GM23338 (cell line): ENCODE results near the gene COL4A1. TPM values are rescaled to one million over a fixed set of nuclear protein-coding genes. Genes with fewer than 3 reads are reported as not detected.

Experiments
- ATAC-seq: fragments of 200-7000 bp; cut with Tn5 transposase; 3 replicates; pipeline ENCODE4 v1.9.1; 2020
- DNase-seq: peaks from one replicate; pipeline ENCODE4 v3.0.0-alpha.2; 2015; ENCODE audit warnings: low spot score
- H2AFZ ChIP-seq: fragments of 200-600 bp; sonication (generic); 2 replicates; pipeline ENCODE4 v1.8.0; 2016; ENCODE audit warnings: antibody characterized with exemption, mild to moderate bottlenecking, moderate library complexity
- H3F3A ChIP-seq: fragments of 200-600 bp; sonication (generic); replicated peaks from 2 replicates; pipeline ENCODE4 v1.8.0; 2017; ENCODE audit warnings: antibody characterized with exemption, mixed run types, low read depth
- H3K27ac ChIP-seq: fragments of 200-600 bp; sonication (generic); 2 replicates; pipeline ENCODE4 v1.6.1; 2016; ENCODE audit warnings: low read depth
- H3K27me3 ChIP-seq: fragments of 200-600 bp; sonication (generic); 2 replicates; pipeline ENCODE4 v1.8.0; 2016; ENCODE audit warnings: mild to moderate bottlenecking, mixed run types, moderate library complexity; ENCODE audit not compliant: insufficient read depth
- H3K36me3 ChIP-seq: fragments of 200-600 bp; sonication (generic); 2 replicates; pipeline ENCODE4 v1.8.0; 2016; ENCODE audit warnings: mild to moderate bottlenecking; ENCODE audit not compliant: insufficient read depth
- H3K4me1 ChIP-seq: fragments of 200-600 bp; sonication (generic); 2 replicates; pipeline ENCODE4 v1.8.0; 2016; ENCODE audit warnings: mild to moderate bottlenecking, moderate library complexity; ENCODE audit not compliant: insufficient read depth
- H3K4me2 ChIP-seq: fragments of 200-600 bp; sonication (generic); 2 replicates; pipeline ENCODE4 v1.7.1; 2017; ENCODE audit warnings: mixed run types
- H3K4me3 ChIP-seq: fragments of 200-600 bp; sonication (generic); 2 replicates; pipeline ENCODE4 v1.6.1; 2016; ENCODE audit warnings: mixed run types
- H3K79me2 ChIP-seq: fragments of 200-600 bp; sonication (generic); replicated peaks from 2 replicates; pipeline ENCODE4 v1.8.0; 2017; ENCODE audit warnings: mild to moderate bottlenecking; ENCODE audit not compliant: insufficient read depth
- H3K9me2 ChIP-seq: fragments of 200-600 bp; sonication (generic); 2 replicates; pipeline ENCODE4 v1.8.0; 2017; ENCODE audit not compliant: insufficient read depth
- H4K20me1 ChIP-seq: fragments of 200-600 bp; sonication (generic); replicated peaks from 2 replicates; pipeline ENCODE4 v1.8.0; 2017; ENCODE audit warnings: mild to moderate bottlenecking; ENCODE audit not compliant: insufficient read depth
- H3K27ac Mint-ChIP-seq: 2 replicates; pipeline ENCODE4 v1.8.0; 2020; ENCODE audit warnings: inconsistent platforms, mild to moderate bottlenecking, moderate library complexity, mixed read lengths
- H3K27me3 Mint-ChIP-seq: 3 replicates; pipeline ENCODE4 v1.8.0; 2022; ENCODE audit warnings: low read depth, mild to moderate bottlenecking, moderate library complexity, mixed read lengths, inconsistent platforms; ENCODE audit not compliant: insufficient read depth, poor library complexity
- H3K36me3 Mint-ChIP-seq: 3 replicates; pipeline ENCODE4 v1.8.0; 2021; ENCODE audit warnings: low read depth, mild to moderate bottlenecking, inconsistent platforms, moderate library complexity, mixed read lengths
- H3K4me1 Mint-ChIP-seq: 3 replicates; pipeline ENCODE4 v1.8.0; 2020; ENCODE audit warnings: mild to moderate bottlenecking, inconsistent platforms, mixed read lengths
- H3K4me3 Mint-ChIP-seq: 3 replicates; pipeline ENCODE4 v1.8.0; 2021; ENCODE audit warnings: moderate library complexity, mild to moderate bottlenecking, inconsistent platforms, mixed read lengths
- H3K9me3 Mint-ChIP-seq: 3 replicates; pipeline ENCODE4 v1.8.0; 2020; ENCODE audit warnings: moderate library complexity, mild to moderate bottlenecking, inconsistent platforms, mixed read lengths
- CREB1 ChIP-seq: fragments of 250-450 bp; sonication (Bioruptor Pico); IDR thresholded peaks from 2 replicates; pipeline ENCODE4 v1.5.0; 2020; ENCODE audit warnings: low read depth, mild to moderate bottlenecking, moderate library complexity
- EZH2 ChIP-seq: fragments of 200-600 bp; sonication (generic); IDR thresholded peaks from one replicate; pipeline ENCODE4 v1.8.0; 2017; ENCODE audit warnings: antibody characterized with exemption, mild to moderate bottlenecking, low read depth; ENCODE audit not compliant: unreplicated experiment
- EZH2phosphoT487 ChIP-seq: fragments of 200-600 bp; sonication (generic); IDR thresholded peaks from one replicate; pipeline ENCODE4 v1.8.1; 2018; ENCODE audit warnings: antibody characterized with exemption; ENCODE audit not compliant: unreplicated experiment
- JUNB ChIP-seq: IDR thresholded peaks from one replicate; pipeline ENCODE4 v1.6.1; 2016; ENCODE audit warnings: antibody characterized with exemption; ENCODE audit not compliant: unreplicated experiment
- NANOG ChIP-seq: IDR thresholded peaks from 2 replicates; pipeline ENCODE4 v1.6.1; 2016; ENCODE audit warnings: antibody characterized with exemption, borderline replicate concordance
- POLR2AphosphoS5 ChIP-seq: IDR thresholded peaks from 2 replicates; pipeline ENCODE4 v1.6.1; 2016; ENCODE audit warnings: antibody characterized with exemption, low read depth
- STAT1 ChIP-seq: IDR thresholded peaks from one replicate; pipeline ENCODE4 v1.6.1; 2016; ENCODE audit warnings: antibody characterized with exemption; ENCODE audit not compliant: unreplicated experiment
- ZNF114 ChIP-seq: fragments of 250-450 bp; sonication (Bioruptor Pico); IDR thresholded peaks from 2 replicates; pipeline ENCODE4 v1.5.0; 2020; ENCODE audit warnings: mild to moderate bottlenecking, moderate library complexity
- ZNF331 ChIP-seq: fragments of 250-450 bp; sonication (Bioruptor Pico); IDR thresholded peaks from 2 replicates; pipeline ENCODE4 v1.5.0; 2020; ENCODE audit warnings: low read depth, mild to moderate bottlenecking, moderate library complexity
- polyA plus RNA-seq: library from polyadenylated mRNA; unstranded; fragments of >200 nt; fragmentation: Nextera tagmentation; extraction: Ambion mirVana; gene quantifications from 2 replicates; pipeline ENCODE4 v1.2.1, GENCODE V29; 2016
- total RNA-seq: library from RNA; depleted of rRNA; stranded (reverse); fragments of >200 nt; shearing (Covaris generic); gene quantifications from 2 replicates; pipeline ENCODE4 v1.2.3, GENCODE V29; 2014
- TF ChIP-seq, protein P1 (sequence below): fragments of 250-450 bp; sonication (Bioruptor Pico); IDR thresholded peaks from 2 replicates; pipeline ENCODE4 v1.5.0; 2020; ENCODE audit warnings: mild to moderate bottlenecking, moderate library complexity
- TF ChIP-seq, protein P2 (sequence below), 2 experiments: fragments of 200-600 bp in 1 of 2; sonication (generic) in 1 of 2; conservative IDR thresholded peaks; 2 replicates each; pipeline versions ENCODE4 v1.5.1 to v1.6.1; 2016 to 2017; ENCODE audit warnings: antibody characterized with exemption in 2 of 2, low read depth in 2 of 2, mild to moderate bottlenecking in 2 of 2, moderate library complexity in 1 of 2
- TF ChIP-seq, protein P3 (sequence below): IDR thresholded peaks from 2 replicates; pipeline ENCODE4 v1.6.1; 2016; ENCODE audit warnings: antibody characterized with exemption
- TF ChIP-seq, protein P4 (sequence below): IDR thresholded peaks from one replicate; pipeline ENCODE4 v1.6.1; 2018; ENCODE audit warnings: antibody characterized with exemption; ENCODE audit not compliant: unreplicated experiment

The COL4A1 gene
- total and polyA plus RNA-seq, 2 experiments from 2014 or later, result 39.1 to 110 TPM

DNA sequence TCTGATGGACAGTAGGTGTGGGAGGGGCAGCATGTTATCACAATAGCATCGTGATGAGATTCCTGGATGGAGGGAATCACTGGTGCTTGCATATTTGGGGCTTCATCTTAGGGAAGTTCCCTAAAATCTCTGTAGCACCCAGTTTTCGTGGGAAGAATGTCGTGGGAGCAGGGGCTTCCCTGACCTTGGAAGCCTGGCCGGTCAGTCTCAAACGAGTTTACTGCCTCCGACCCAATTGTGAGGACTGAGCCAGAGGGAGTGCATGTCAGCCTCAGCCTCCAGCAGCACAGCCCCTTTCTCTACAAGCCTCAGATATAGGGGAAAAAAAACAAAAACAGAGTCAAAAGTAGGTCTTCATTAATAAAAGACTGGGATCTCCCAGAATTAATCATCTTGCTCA, 32.3 kb upstream of the COL4A1 start:
- Mint-ChIP-seq H3K9me3 (no peaks in the 10 kb centered on the region), H3K27me3 (peaks cover 4% of the 10 kb centered on the region), H3K27ac (no peak overlapping the region), H3K4me3 (no peak overlapping the region), H3K36me3 (peaks cover 12% of the 10 kb centered on the region), H3K4me1 (peaks cover 47% of the 10 kb centered on the region)
- DNase-seq (no peak), ATAC-seq (no peak)
- H2AFZ ChIP-seq, result no peak overlapping the region
- peaks cover 30% of the 10 kb centered on the region for H3K4me1 ChIP-seq
- peaks cover 48% of the 10 kb centered on the region for H3K79me2 ChIP-seq
- no peaks in the 10 kb centered on the region for H3K27me3 ChIP-seq
- no peaks in the 10 kb centered on the region for H3K9me2 ChIP-seq
- no peak overlapping the region for H3K27ac ChIP-seq
- peaks cover 11% of the 10 kb centered on the region for H4K20me1 ChIP-seq
- H3K4me2 ChIP-seq, result no peak overlapping the region
- H3K4me3 ChIP-seq, result no peak overlapping the region
- no peaks in the 10 kb centered on the region; the same call in 1 of the 2 replicates for H3K36me3 ChIP-seq
- no peaks in the 10 kb centered on the region for H3F3A ChIP-seq
- no peak for TF ChIP-seq EZH2phosphoT487
- TF ChIP-seq ZNF331 (CRISPR knock-in tag), result no peak
- TF ChIP-seq CREB1, result no peak
- no peak for TF ChIP-seq NANOG
- TF ChIP-seq, protein P1, sequence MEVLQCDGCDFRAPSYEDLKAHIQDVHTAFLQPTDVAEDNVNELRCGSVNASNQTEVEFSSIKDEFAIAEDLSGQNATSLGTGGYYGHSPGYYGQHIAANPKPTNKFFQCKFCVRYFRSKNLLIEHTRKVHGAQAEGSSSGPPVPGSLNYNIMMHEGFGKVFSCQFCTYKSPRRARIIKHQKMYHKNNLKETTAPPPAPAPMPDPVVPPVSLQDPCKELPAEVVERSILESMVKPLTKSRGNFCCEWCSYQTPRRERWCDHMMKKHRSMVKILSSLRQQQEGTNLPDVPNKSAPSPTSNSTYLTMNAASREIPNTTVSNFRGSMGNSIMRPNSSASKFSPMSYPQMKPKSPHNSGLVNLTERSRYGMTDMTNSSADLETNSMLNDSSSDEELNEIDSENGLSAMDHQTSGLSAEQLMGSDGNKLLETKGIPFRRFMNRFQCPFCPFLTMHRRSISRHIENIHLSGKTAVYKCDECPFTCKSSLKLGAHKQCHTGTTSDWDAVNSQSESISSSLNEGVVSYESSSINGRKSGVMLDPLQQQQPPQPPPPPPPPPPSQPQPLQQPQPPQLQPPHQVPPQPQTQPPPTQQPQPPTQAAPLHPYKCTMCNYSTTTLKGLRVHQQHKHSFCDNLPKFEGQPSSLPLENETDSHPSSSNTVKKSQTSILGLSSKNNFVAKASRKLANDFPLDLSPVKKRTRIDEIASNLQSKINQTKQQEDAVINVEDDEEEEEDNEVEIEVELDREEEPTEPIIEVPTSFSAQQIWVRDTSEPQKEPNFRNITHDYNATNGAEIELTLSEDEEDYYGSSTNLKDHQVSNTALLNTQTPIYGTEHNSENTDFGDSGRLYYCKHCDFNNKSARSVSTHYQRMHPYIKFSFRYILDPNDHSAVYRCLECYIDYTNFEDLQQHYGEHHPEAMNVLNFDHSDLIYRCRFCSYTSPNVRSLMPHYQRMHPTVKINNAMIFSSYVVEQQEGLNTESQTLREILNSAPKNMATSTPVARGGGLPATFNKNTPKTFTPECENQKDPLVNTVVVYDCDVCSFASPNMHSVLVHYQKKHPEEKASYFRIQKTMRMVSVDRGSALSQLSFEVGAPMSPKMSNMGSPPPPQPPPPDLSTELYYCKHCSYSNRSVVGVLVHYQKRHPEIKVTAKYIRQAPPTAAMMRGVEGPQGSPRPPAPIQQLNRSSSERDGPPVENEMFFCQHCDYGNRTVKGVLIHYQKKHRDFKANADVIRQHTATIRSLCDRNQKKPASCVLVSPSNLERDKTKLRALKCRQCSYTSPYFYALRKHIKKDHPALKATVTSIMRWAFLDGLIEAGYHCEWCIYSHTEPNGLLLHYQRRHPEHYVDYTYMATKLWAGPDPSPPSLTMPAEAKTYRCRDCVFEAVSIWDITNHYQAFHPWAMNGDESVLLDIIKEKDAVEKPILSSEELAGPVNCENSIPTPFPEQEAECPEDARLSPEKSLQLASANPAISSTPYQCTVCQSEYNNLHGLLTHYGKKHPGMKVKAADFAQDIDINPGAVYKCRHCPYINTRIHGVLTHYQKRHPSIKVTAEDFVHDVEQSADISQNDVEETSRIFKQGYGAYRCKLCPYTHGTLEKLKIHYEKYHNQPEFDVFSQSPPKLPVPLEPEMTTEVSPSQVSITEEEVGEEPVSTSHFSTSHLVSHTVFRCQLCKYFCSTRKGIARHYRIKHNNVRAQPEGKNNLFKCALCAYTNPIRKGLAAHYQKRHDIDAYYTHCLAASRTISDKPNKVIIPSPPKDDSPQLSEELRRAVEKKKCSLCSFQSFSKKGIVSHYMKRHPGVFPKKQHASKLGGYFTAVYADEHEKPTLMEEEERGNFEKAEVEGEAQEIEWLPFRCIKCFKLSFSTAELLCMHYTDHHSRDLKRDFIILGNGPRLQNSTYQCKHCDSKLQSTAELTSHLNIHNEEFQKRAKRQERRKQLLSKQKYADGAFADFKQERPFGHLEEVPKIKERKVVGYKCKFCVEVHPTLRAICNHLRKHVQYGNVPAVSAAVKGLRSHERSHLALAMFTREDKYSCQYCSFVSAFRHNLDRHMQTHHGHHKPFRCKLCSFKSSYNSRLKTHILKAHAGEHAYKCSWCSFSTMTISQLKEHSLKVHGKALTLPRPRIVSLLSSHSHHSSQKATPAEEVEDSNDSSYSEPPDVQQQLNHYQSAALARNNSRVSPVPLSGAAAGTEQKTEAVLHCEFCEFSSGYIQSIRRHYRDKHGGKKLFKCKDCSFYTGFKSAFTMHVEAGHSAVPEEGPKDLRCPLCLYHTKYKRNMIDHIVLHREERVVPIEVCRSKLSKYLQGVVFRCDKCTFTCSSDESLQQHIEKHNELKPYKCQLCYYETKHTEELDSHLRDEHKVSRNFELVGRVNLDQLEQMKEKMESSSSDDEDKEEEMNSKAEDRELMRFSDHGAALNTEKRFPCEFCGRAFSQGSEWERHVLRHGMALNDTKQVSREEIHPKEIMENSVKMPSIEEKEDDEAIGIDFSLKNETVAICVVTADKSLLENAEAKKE (CRISPR knock-in tag), result no peak
- TF ChIP-seq ZNF114 (CRISPR knock-in tag), result no peak
- TF ChIP-seq, protein P2, sequence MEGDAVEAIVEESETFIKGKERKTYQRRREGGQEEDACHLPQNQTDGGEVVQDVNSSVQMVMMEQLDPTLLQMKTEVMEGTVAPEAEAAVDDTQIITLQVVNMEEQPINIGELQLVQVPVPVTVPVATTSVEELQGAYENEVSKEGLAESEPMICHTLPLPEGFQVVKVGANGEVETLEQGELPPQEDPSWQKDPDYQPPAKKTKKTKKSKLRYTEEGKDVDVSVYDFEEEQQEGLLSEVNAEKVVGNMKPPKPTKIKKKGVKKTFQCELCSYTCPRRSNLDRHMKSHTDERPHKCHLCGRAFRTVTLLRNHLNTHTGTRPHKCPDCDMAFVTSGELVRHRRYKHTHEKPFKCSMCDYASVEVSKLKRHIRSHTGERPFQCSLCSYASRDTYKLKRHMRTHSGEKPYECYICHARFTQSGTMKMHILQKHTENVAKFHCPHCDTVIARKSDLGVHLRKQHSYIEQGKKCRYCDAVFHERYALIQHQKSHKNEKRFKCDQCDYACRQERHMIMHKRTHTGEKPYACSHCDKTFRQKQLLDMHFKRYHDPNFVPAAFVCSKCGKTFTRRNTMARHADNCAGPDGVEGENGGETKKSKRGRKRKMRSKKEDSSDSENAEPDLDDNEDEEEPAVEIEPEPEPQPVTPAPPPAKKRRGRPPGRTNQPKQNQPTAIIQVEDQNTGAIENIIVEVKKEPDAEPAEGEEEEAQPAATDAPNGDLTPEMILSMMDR (conservative IDR thresholded peaks at IDR 0.05; ENCODE audit: low read depth in 2 of 2), result no peak
- TF ChIP-seq, protein P3, sequence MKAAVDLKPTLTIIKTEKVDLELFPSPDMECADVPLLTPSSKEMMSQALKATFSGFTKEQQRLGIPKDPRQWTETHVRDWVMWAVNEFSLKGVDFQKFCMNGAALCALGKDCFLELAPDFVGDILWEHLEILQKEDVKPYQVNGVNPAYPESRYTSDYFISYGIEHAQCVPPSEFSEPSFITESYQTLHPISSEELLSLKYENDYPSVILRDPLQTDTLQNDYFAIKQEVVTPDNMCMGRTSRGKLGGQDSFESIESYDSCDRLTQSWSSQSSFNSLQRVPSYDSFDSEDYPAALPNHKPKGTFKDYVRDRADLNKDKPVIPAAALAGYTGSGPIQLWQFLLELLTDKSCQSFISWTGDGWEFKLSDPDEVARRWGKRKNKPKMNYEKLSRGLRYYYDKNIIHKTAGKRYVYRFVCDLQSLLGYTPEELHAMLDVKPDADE, result no peak
- TF ChIP-seq EZH2, result no peak
- TF ChIP-seq, protein P4, sequence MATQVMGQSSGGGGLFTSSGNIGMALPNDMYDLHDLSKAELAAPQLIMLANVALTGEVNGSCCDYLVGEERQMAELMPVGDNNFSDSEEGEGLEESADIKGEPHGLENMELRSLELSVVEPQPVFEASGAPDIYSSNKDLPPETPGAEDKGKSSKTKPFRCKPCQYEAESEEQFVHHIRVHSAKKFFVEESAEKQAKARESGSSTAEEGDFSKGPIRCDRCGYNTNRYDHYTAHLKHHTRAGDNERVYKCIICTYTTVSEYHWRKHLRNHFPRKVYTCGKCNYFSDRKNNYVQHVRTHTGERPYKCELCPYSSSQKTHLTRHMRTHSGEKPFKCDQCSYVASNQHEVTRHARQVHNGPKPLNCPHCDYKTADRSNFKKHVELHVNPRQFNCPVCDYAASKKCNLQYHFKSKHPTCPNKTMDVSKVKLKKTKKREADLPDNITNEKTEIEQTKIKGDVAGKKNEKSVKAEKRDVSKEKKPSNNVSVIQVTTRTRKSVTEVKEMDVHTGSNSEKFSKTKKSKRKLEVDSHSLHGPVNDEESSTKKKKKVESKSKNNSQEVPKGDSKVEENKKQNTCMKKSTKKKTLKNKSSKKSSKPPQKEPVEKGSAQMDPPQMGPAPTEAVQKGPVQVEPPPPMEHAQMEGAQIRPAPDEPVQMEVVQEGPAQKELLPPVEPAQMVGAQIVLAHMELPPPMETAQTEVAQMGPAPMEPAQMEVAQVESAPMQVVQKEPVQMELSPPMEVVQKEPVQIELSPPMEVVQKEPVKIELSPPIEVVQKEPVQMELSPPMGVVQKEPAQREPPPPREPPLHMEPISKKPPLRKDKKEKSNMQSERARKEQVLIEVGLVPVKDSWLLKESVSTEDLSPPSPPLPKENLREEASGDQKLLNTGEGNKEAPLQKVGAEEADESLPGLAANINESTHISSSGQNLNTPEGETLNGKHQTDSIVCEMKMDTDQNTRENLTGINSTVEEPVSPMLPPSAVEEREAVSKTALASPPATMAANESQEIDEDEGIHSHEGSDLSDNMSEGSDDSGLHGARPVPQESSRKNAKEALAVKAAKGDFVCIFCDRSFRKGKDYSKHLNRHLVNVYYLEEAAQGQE, result no peak
- no peak for TF ChIP-seq POLR2AphosphoS5
- TF ChIP-seq STAT1, result no peak
- no peak for TF ChIP-seq JUNB
